Pericardium fibroblast (primary cell): ENCODE data around the gene SMARCA1. TPM values are rescaled to one million over a fixed set of nuclear protein-coding genes. Genes with fewer than 3 reads are reported as not detected.

Source experiments
- total RNA-seq: library from RNA; depleted of rRNA; stranded (reverse); fragments of >200 nt; gene quantifications from 2 replicates; pipeline ENCODE4 v1.2.3, GENCODE V29; 2015

Gene SMARCA1
- total RNA-seq, result 39.3 and 41.7 TPM in 2 replicates

GRCh38 chrX:129523079-129523911 is at the start of gene SMARCA1:
Gene SMARCA1 (minus strand): TSS chrX:129523490. CDS start chrX:129523370, 120 bp downstream.

GRCh38 chrX:129540068-129540653 is 16.9 kb upstream of the SMARCA1 start, which contains the start of gene OCRL:
Gene OCRL (plus strand): TSS chrX:129540259. CDS start chrX:129540440, 181 bp downstream.

Other genes with a start within 250 kb of the SMARCA1 start
- 8.6 and 12.4 TPM in 2 replicates for gene OCRL, start 16.8 kb upstream of the SMARCA1 start, total RNA-seq
- gene APLN, start 131.5 kb upstream of the SMARCA1 start, total RNA-seq, result 9.0 and 19.0 TPM in 2 replicates
- gene XPNPEP2, start 215.5 kb upstream of the SMARCA1 start, total RNA-seq, result 5.7 and 13.9 TPM in 2 replicates